HCEC 1CT (cell line): ENCODE data around the gene AUTS2.
"Not testable (repeated sequence)": the region's sequence is repeated elsewhere in the genome, so short reads cannot be mapped to it uniquely, and the experiment has no call there.

Experiments
- DNase-seq: peaks from one replicate; pipeline ENCODE4 v3.0.0-alpha.2; 2017

AUTS2 gene

GRCh38 chr7:70233776-70234175, 635.5 kb downstream of the AUTS2 start:
- DNase-seq: no peak

- DNase-seq: no peak
Measured at GRCh38 chr7:70237256-70237655, 639.0 kb downstream of the AUTS2 start.

GRCh38 chr7:70237831-70238575, 639.7 kb downstream of the AUTS2 start:
- no peak for DNase-seq

- no peak for DNase-seq
Measured at GRCh38 chr7:70239918-70240317, 641.6 kb downstream of the AUTS2 start.

GRCh38 chr7:70240873-70241272, 642.6 kb downstream of the AUTS2 start:
- no peak for DNase-seq

- DNase-seq: no peak
Measured at GRCh38 chr7:70241536-70242175, 643.4 kb downstream of the AUTS2 start.

GRCh38 chr7:70242826-70243225, 644.6 kb downstream of the AUTS2 start:
- DNase-seq: no peak

GRCh38 chr7:70243443-70243842, 645.2 kb downstream of the AUTS2 start:
- DNase-seq: no peak

GRCh38 chr7:70257921-70258320, 659.6 kb downstream of the AUTS2 start:
- no peak for DNase-seq

GRCh38 chr7:70259502-70259901, 661.2 kb downstream of the AUTS2 start:
- no peak for DNase-seq

- DNase-seq: no peak
Measured at GRCh38 chr7:70263471-70264255, 665.4 kb downstream of the AUTS2 start.

- no peak for DNase-seq
Measured at GRCh38 chr7:70266186-70266585, 667.9 kb downstream of the AUTS2 start.

GRCh38 chr7:70267381-70268120, 669.3 kb downstream of the AUTS2 start:
- DNase-seq: no peak

GRCh38 chr7:70268179-70268578, 669.9 kb downstream of the AUTS2 start:
- no peak for DNase-seq

GRCh38 chr7:70270149-70270548, 671.9 kb downstream of the AUTS2 start:
- DNase-seq: no peak

GRCh38 chr7:70271617-70272081, 673.4 kb downstream of the AUTS2 start:
- no peak for DNase-seq

- DNase-seq: not testable (repeated sequence)
Measured at GRCh38 chr7:70275570-70275969, 677.3 kb downstream of the AUTS2 start.

- no peak for DNase-seq
Measured at GRCh38 chr7:70285187-70285586, 686.9 kb downstream of the AUTS2 start.

GRCh38 chr7:70285854-70286253, 687.6 kb downstream of the AUTS2 start:
- no peak for DNase-seq

- DNase-seq: no peak
Measured at GRCh38 chr7:70288781-70289456, 690.6 kb downstream of the AUTS2 start.

- no peak for DNase-seq
Measured at GRCh38 chr7:70292716-70293115, 694.4 kb downstream of the AUTS2 start.

- no peak for DNase-seq
Measured at GRCh38 chr7:70294211-70294911, 696.1 kb downstream of the AUTS2 start.
